ENCODE results near the gene MTARC2. TPM values are rescaled to one million over a fixed set of nuclear protein-coding genes. Genes with fewer than 3 reads are reported as not detected.

Gene MTARC2
- total and polyA plus RNA-seq, 2 of the 13 experiments (the other 11 are each of a cell fraction or from before 2014, with no cell fraction given), result 8.5 to 10.1 TPM

DNA sequence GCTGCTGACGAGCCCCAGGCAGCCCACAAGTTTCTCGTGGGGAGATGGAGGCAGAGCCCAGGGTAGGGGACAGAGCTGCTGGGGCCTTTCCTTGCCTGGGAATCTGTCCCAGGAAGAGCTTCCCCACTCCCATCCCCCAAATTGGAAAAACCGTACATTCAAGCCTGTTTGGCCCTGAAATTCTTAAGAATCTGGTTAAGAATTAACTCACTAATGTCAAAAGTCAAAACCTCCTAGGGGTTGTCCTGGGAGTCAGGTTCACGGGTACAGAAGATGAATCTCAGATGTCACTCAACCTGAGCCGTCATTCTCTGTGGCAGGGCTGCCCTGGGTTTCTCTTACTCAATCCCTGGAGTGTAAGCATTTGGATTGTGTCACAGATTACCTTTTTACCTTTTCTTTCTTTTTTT lies 49.5 kb upstream of the MTARC2 start (continued):
- no peak for TF ChIP-seq ZNF382 (CRISPR knock-in tag; IDR thresholded peaks at IDR 0.05; ENCODE audit: borderline replicate concordance)
- no peak for TF ChIP-seq ZNF552 (CRISPR knock-in tag; IDR thresholded peaks at IDR 0.05; ENCODE audit: borderline replicate concordance)
- peak; percentile 82 for TF ChIP-seq HNF1A (IDR thresholded peaks at IDR 0.05; ENCODE audit: low read depth)
- TF ChIP-seq HNF1A (CRISPR knock-in tag; IDR thresholded peaks at IDR 0.05; ENCODE audit: borderline replicate concordance), result peak; percentile 94
- no peak for TF ChIP-seq FIP1L1 (IDR thresholded peaks at IDR 0.05; ENCODE audit: borderline replicate concordance, insufficient read depth, low read depth, low read length)
- TF ChIP-seq CREBL2 (CRISPR knock-in tag; IDR thresholded peaks at IDR 0.05; ENCODE audit: borderline replicate concordance), result no peak
- TF ChIP-seq CREB1 (IDR thresholded peaks at IDR 0.05), result no peak
- no peak for TF ChIP-seq CREB1 (CRISPR knock-in tag; IDR thresholded peaks at IDR 0.05)
- TF ChIP-seq ZBTB42 (CRISPR knock-in tag; IDR thresholded peaks at IDR 0.05), result no peak
- TF ChIP-seq POLR2AphosphoS5 (IDR thresholded peaks at IDR 0.05; ENCODE audit: low read depth, low read length), result 0 out of 2 replicates have a peak, but pooled peaks have one; percentile 6
- peak; percentile 65; the same call in 1 of the 2 replicates for TF ChIP-seq TARDBP (CRISPR knock-in tag; IDR thresholded peaks at IDR 0.05)
- no peak for TF ChIP-seq ZNF790 (CRISPR knock-in tag; IDR thresholded peaks at IDR 0.05; ENCODE audit: borderline replicate concordance)
- no peak for TF ChIP-seq RFXAP (CRISPR knock-in tag; IDR thresholded peaks at IDR 0.05; ENCODE audit: borderline replicate concordance)
- TF ChIP-seq MEIS2 (CRISPR knock-in tag; IDR thresholded peaks at IDR 0.05), result peak; percentile 90
- no peak for TF ChIP-seq ZBTB7B (CRISPR knock-in tag; IDR thresholded peaks at IDR 0.05)
- no peak for TF ChIP-seq NFATC3 (CRISPR knock-in tag; IDR thresholded peaks at IDR 0.05)
- no peak for TF ChIP-seq ZSCAN29 (CRISPR knock-in tag; conservative IDR thresholded peaks at IDR 0.05)
- peak; percentile 54 to 63; a peak in 2 of 4 replicates for TF ChIP-seq NR2F1 (CRISPR knock-in tag; IDR thresholded peaks at IDR 0.05)
- no peak for TF ChIP-seq MAX (IDR thresholded peaks at IDR 0.05)
- TF ChIP-seq ZNF138 (CRISPR knock-in tag; IDR thresholded peaks at IDR 0.05; ENCODE audit: low read depth), result no peak
- no peak for TF ChIP-seq NR3C1 (CRISPR knock-in tag; IDR thresholded peaks at IDR 0.05)
- no peak for TF ChIP-seq NFKB2 (CRISPR knock-in tag; IDR thresholded peaks at IDR 0.05; ENCODE audit: borderline replicate concordance)
- no peak for TF ChIP-seq ZNF354B (CRISPR knock-in tag; IDR thresholded peaks at IDR 0.05)
- TF ChIP-seq ZNF180 (CRISPR knock-in tag; IDR thresholded peaks at IDR 0.05; ENCODE audit: borderline replicate concordance, low read depth), result no peak
- TF ChIP-seq NR2F6 (IDR thresholded peaks at IDR 0.05), result peak; percentile 80
- TF ChIP-seq NR2F6 (CRISPR knock-in tag; IDR thresholded peaks at IDR 0.05), result peak; percentile 74
- TF ChIP-seq, protein P1, sequence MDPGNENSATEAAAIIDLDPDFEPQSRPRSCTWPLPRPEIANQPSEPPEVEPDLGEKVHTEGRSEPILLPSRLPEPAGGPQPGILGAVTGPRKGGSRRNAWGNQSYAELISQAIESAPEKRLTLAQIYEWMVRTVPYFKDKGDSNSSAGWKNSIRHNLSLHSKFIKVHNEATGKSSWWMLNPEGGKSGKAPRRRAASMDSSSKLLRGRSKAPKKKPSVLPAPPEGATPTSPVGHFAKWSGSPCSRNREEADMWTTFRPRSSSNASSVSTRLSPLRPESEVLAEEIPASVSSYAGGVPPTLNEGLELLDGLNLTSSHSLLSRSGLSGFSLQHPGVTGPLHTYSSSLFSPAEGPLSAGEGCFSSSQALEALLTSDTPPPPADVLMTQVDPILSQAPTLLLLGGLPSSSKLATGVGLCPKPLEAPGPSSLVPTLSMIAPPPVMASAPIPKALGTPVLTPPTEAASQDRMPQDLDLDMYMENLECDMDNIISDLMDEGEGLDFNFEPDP (CRISPR knock-in tag; conservative IDR thresholded peaks at IDR 0.05), result no peak
- TF ChIP-seq JDP2 (CRISPR knock-in tag; IDR thresholded peaks at IDR 0.05; ENCODE audit: borderline replicate concordance), result no peak
- no peak for TF ChIP-seq ZC3H13 (CRISPR knock-in tag; IDR thresholded peaks at IDR 0.05)

Data from HepG2 (cell line).